NB4 (cell line): ENCODE results near the gene FCN2.

ENCODE experiments used
- MYC ChIP-seq: IDR thresholded peaks from 2 replicates; pipeline ENCODE4 v1.6.1; 2011; ENCODE audit warnings: low read depth, low read length
- POLR2A ChIP-seq: IDR thresholded peaks from 2 replicates; pipeline ENCODE4 v1.6.1; 2011; ENCODE audit warnings: mild to moderate bottlenecking; ENCODE audit not compliant: insufficient read length; ENCODE audit errors: extremely low read depth
- TF ChIP-seq, protein P1 (sequence below): IDR thresholded peaks from one replicate; pipeline ENCODE4 v1.5.1; 2012; ENCODE audit warnings: low read depth, low read length

GRCh38 chr9:134930398-134930797 lies 49.8 kb downstream of the FCN2 start:
- TF ChIP-seq, protein P1, sequence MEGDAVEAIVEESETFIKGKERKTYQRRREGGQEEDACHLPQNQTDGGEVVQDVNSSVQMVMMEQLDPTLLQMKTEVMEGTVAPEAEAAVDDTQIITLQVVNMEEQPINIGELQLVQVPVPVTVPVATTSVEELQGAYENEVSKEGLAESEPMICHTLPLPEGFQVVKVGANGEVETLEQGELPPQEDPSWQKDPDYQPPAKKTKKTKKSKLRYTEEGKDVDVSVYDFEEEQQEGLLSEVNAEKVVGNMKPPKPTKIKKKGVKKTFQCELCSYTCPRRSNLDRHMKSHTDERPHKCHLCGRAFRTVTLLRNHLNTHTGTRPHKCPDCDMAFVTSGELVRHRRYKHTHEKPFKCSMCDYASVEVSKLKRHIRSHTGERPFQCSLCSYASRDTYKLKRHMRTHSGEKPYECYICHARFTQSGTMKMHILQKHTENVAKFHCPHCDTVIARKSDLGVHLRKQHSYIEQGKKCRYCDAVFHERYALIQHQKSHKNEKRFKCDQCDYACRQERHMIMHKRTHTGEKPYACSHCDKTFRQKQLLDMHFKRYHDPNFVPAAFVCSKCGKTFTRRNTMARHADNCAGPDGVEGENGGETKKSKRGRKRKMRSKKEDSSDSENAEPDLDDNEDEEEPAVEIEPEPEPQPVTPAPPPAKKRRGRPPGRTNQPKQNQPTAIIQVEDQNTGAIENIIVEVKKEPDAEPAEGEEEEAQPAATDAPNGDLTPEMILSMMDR = no peak
- TF ChIP-seq POLR2A (no peak), MYC (no peak)
